HG03159 (cell line): Measurements from ENCODE around the gene ANK3.

Experiments
- ATAC-seq: cut with Tn5 transposase; IDR thresholded peaks from one replicate; pipeline ENCODE4 v1.9.1; 2021; ENCODE audit warnings: mild to moderate bottlenecking, moderate library complexity; ENCODE audit not compliant: unreplicated experiment

ANK3 gene

GRCh38 chr10:60348982-60349381 lies 40.7 kb downstream of the ANK3 start:
- no peak for ATAC-seq

- no peak for ATAC-seq
Measured at GRCh38 chr10:60347270-60347669, 42.4 kb downstream of the ANK3 start.

GRCh38 chr10:60346661-60347060 lies 43.0 kb downstream of the ANK3 start:
- no peak for ATAC-seq

- no peak for ATAC-seq
Measured at GRCh38 chr10:60343254-60343653, 46.4 kb downstream of the ANK3 start.

- no peak for ATAC-seq
Measured at GRCh38 chr10:60341969-60342368, 47.7 kb downstream of the ANK3 start.

- ATAC-seq = no peak
Measured at GRCh38 chr10:60340973-60341372, 48.7 kb downstream of the ANK3 start.

- ATAC-seq = no peak
Measured at GRCh38 chr10:60339757-60340156, 49.9 kb downstream of the ANK3 start.

GRCh38 chr10:60338786-60339185 lies 50.9 kb downstream of the ANK3 start:
- ATAC-seq = no peak

- ATAC-seq = no peak
Measured at GRCh38 chr10:60338002-60338564, 51.6 kb downstream of the ANK3 start.

GRCh38 chr10:60336901-60337630 lies 52.6 kb downstream of the ANK3 start:
- ATAC-seq = no peak

- no peak for ATAC-seq
Measured at GRCh38 chr10:60335708-60336107, 54.0 kb downstream of the ANK3 start.

- no peak for ATAC-seq
Measured at GRCh38 chr10:60334991-60335390, 54.7 kb downstream of the ANK3 start.

GRCh38 chr10:60332371-60332770 lies 57.3 kb downstream of the ANK3 start:
- no peak for ATAC-seq

- no peak for ATAC-seq
Measured at GRCh38 chr10:60331886-60332285, 57.8 kb downstream of the ANK3 start.

- ATAC-seq = no peak
Measured at GRCh38 chr10:60323162-60323561, 66.5 kb downstream of the ANK3 start.

GRCh38 chr10:60320666-60321065 lies 69.0 kb downstream of the ANK3 start:
- ATAC-seq = no peak

- ATAC-seq = no peak
Measured at GRCh38 chr10:60316029-60316428, 73.6 kb downstream of the ANK3 start.

GRCh38 chr10:60315311-60315710 lies 74.4 kb downstream of the ANK3 start:
- ATAC-seq = no peak

- no peak for ATAC-seq
Measured at GRCh38 chr10:60314069-60314940, 75.4 kb downstream of the ANK3 start.

- ATAC-seq = no peak
Measured at GRCh38 chr10:60313589-60313952, 76.1 kb downstream of the ANK3 start.

- ATAC-seq = no peak
Measured at GRCh38 chr10:60312818-60313588, 76.7 kb downstream of the ANK3 start.
